HG03378 (cell line): ENCODE results near the gene SLC6A18.

ENCODE experiments used
- ATAC-seq: cut with Tn5 transposase; IDR thresholded peaks from one replicate; pipeline ENCODE4 v1.9.1; 2021; ENCODE audit warnings: mild to moderate bottlenecking, moderate library complexity; ENCODE audit not compliant: unreplicated experiment

Gene SLC6A18

GRCh38 chr5:1186351-1187233 is 38.6 kb upstream of the SLC6A18 start:
- no peak for ATAC-seq

- ATAC-seq = no peak
Observed at GRCh38 chr5:1187234-1187949, 37.8 kb upstream of the SLC6A18 start.

- ATAC-seq = no peak
Observed at GRCh38 chr5:1187950-1188334, 37.2 kb upstream of the SLC6A18 start.

- no peak for ATAC-seq
Observed at GRCh38 chr5:1188464-1188863, 36.7 kb upstream of the SLC6A18 start.

- ATAC-seq = no peak
Observed at GRCh38 chr5:1189269-1189668, 35.9 kb upstream of the SLC6A18 start.

- no peak for ATAC-seq
Observed at GRCh38 chr5:1190278-1190677, 34.9 kb upstream of the SLC6A18 start.

- ATAC-seq = no peak
Observed at GRCh38 chr5:1190837-1191239, 34.3 kb upstream of the SLC6A18 start.

GRCh38 chr5:1192971-1193590 is 32.1 kb upstream of the SLC6A18 start:
- ATAC-seq = no peak

GRCh38 chr5:1193591-1193985 is 31.6 kb upstream of the SLC6A18 start:
- ATAC-seq = no peak

GRCh38 chr5:1194378-1194777 is 30.8 kb upstream of the SLC6A18 start:
- no peak for ATAC-seq

- no peak for ATAC-seq
Observed at GRCh38 chr5:1195439-1195838, 29.7 kb upstream of the SLC6A18 start.

GRCh38 chr5:1195916-1196315 is 29.3 kb upstream of the SLC6A18 start:
- no peak for ATAC-seq

- ATAC-seq = no peak
Observed at GRCh38 chr5:1196562-1196961, 28.6 kb upstream of the SLC6A18 start.

- no peak for ATAC-seq
Observed at GRCh38 chr5:1197876-1198666, 27.1 kb upstream of the SLC6A18 start.

- ATAC-seq = no peak
Observed at GRCh38 chr5:1199340-1199648, 25.9 kb upstream of the SLC6A18 start.

GRCh38 chr5:1199649-1200494 is 25.3 kb upstream of the SLC6A18 start:
- no peak for ATAC-seq

- no peak for ATAC-seq
Observed at GRCh38 chr5:1200495-1201326, 24.5 kb upstream of the SLC6A18 start.

- ATAC-seq = no peak
Observed at GRCh38 chr5:1201327-1202025, 23.7 kb upstream of the SLC6A18 start, which contains the start of gene SLC6A19. TSS of gene SLC6A19 (plus strand) at chr5:1201595. CDS start at chr5:1201651, 56 bp downstream.
